Gastroesophageal sphincter (tissue), 3 donors: ENCODE results near the gene MYCL.

Experiments
- POLR2A ChIP-seq, 2 donors: fragments of 450-650 bp; IDR thresholded peaks; one replicate each; pipeline ENCODE4 v1.6.1; 2017; ENCODE audit warnings: antibody characterized with exemption in 2 of 2, mild to moderate bottlenecking in 2 of 2, moderate library complexity in 1 of 2
- TF ChIP-seq, protein P1 (sequence below), 4 experiments: fragments of 200-600 bp in 2 of 4; fragments of 450-650 bp in 2 of 4; sonication (generic) in 1 of 4; IDR thresholded peaks; one replicate each; pipeline ENCODE4 v1.5.1; 2017 to 2019; ENCODE audit warnings: antibody characterized with exemption in 4 of 4, mild to moderate bottlenecking in 2 of 4, moderate library complexity in 2 of 4

DNA sequence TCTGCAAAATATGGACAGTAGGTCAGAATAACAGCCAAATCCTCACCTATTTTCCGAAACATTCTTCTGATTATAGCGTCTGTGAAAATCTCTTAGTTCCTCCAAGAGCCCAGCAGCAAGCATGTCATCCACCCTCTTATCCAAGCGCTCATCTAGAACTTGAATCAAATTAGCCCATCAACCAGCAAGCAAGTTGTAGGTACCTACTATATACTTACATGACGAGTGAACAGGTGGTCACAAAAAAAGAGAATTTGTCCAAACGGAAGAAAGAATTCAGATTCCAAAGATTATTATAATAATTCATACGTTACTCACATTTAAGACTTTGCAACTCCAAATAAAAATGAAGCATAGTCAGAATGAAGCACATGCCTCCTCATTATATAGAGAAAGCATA, 53.8 kb downstream of the MYCL start:
- no peak for TF ChIP-seq POLR2A (IDR thresholded peaks at IDR 0.05)
- TF ChIP-seq, protein P1, sequence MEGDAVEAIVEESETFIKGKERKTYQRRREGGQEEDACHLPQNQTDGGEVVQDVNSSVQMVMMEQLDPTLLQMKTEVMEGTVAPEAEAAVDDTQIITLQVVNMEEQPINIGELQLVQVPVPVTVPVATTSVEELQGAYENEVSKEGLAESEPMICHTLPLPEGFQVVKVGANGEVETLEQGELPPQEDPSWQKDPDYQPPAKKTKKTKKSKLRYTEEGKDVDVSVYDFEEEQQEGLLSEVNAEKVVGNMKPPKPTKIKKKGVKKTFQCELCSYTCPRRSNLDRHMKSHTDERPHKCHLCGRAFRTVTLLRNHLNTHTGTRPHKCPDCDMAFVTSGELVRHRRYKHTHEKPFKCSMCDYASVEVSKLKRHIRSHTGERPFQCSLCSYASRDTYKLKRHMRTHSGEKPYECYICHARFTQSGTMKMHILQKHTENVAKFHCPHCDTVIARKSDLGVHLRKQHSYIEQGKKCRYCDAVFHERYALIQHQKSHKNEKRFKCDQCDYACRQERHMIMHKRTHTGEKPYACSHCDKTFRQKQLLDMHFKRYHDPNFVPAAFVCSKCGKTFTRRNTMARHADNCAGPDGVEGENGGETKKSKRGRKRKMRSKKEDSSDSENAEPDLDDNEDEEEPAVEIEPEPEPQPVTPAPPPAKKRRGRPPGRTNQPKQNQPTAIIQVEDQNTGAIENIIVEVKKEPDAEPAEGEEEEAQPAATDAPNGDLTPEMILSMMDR (IDR thresholded peaks at IDR 0.05), result no peak
